ENCODE results near the gene KRT9.

The KRT9 gene

DNA sequence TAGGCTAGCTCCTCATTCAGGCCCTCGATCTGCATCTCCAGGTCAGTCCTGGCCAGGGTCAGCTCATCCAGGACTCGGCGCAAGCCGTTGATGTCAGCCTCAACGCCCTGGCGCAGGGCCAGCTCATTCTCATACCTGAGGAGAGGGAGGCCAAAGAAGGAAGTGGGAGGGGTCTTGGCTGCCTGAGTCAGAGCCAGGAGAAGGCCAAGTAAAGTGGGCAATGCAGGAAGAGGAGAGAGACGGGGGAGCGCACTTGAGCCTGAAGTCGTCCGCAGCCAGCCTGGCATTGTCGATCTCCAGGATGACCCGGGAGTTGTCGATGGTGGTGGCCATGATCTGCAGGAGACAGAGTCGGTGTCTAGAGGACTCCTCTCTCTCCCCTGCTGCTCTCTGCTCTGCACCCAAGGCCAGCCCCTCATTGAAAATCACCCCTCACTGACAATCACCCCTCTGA lies 55.0 kb downstream of the KRT9 start:
- Mint-ChIP-seq H3K9me3 (no peaks in the 10 kb centered on the region), H3K36me3 (ENCODE audit: low read depth) (no peaks in the 10 kb centered on the region), H3K27me3 (peaks cover 42% of the 10 kb centered on the region), H3K4me1 (ENCODE audit: low read depth) (peaks cover 24% of the 10 kb centered on the region), H3K27ac (no peak overlapping the region), H3K4me3 (no peak overlapping the region)
- intact Hi-C loops (cut with micrococcal nuclease): no loop called here

DNA sequence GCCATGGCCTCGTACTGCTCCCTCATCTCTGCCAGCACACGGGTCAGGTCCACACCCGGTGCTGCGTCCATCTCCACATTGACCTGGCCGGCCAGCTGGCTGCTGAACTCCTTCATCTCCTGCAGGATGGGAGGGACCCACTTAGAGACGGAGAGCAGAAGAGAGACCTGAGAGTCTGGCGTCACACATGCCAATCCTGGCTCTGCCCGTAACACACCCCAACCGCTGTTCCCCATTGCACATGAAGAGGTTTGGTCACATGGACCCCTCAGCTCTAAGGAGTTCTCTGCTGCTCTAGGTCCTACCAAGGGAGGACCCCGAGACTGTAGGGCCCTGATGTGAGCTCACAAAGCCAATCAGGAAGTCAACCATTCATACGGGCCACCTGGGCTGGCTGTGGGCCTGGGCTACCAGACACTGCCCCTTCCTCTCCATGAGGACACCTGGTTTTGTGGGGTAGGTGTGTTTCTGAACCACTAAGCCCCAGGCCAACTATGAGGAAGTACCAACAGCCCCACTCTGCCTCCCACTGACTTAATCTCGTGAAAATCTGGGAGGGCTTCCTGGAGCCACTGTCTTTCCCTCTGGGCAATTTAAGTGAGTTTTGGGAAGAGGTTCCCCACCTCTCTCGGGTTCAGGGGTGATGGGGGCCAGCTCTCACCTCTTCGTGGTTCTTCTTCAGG lies 55.6 kb downstream of the KRT9 start:
- Mint-ChIP-seq H3K4me1 (ENCODE audit: low read depth) (peaks cover 18% of the 10 kb centered on the region), H3K27me3 (peaks cover 42% of the 10 kb centered on the region), H3K36me3 (ENCODE audit: low read depth) (no peaks in the 10 kb centered on the region), H3K27ac (no peak overlapping the region), H3K4me3 (no peak overlapping the region), H3K9me3 (no peaks in the 10 kb centered on the region)
- intact Hi-C loops (cut with micrococcal nuclease): no loop called here
